SK-MEL-5 (cell line): ENCODE measurements around the gene ANKRD13A. TPM values are rescaled to one million over a fixed set of nuclear protein-coding genes. Genes with fewer than 3 reads are reported as not detected.

Source experiments
- DNase-seq: peaks from one replicate; pipeline ENCODE4 v3.0.0-alpha.2; 2016; ENCODE audit warnings: low read depth, low spot score
- in situ Hi-C: cut with HindIII; loops from 2 replicates; pipeline ENCODE4 v1.10.0; 2016; ENCODE audit warnings: low sequenced_read_pairs, high pct_unique_total_duplicates, low pct_unique_long_range_greater_than_20kb
- polyA plus RNA-seq, 2 experiments: library from polyadenylated mRNA; depleted of rRNA; stranded (reverse); fragments of >200 nt; gene quantifications; 2 replicates each; pipeline ENCODE4 v1.2.3, GENCODE V29; 2015
- total RNA-seq: library from RNA; depleted of rRNA; stranded (reverse); fragments of >200 nt; shearing (Covaris generic); gene quantifications from 2 replicates; pipeline ENCODE4 v1.2.3, GENCODE V29; 2014; rRNA removed

ANKRD13A gene
- total RNA-seq = 36.4 and 45.8 TPM in 2 replicates
- polyA plus RNA-seq (2015; cell fraction: cytosol; rRNA removed) = 39.3 and 55.3 TPM in 2 replicates
- polyA plus RNA-seq (2015; cell fraction: nucleus; rRNA removed) = 64.6 and 72.5 TPM in 2 replicates

GRCh38 chr12:109998904-109999648 is at the start of gene ANKRD13A:
TSS of gene ANKRD13A (plus strand) at chr12:109999430. CDS start at chr12:109999689, 259 bp downstream.
- DNase-seq = peak; percentile 94
- in situ Hi-C loops = no loop called here

DNA sequence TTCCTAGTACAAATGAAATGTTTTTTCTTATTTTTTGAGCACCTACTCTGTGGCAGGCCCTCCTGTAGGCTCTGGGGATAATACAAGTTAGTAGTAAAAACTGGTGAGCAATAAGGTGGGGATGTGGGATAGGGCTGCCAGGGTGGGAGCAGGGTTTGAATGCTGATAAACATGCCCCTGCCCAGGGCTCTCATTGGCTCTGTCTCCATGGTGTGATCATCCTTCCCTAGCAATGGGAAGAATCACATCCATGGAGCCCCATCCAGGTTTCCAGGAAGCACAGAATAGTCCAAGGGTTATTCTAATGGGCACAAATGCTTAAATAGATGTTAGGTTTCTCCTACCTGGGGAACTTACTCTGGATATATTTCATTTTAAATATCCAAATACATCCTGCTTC is 48.6 kb upstream of the ANKRD13A start:
- in situ Hi-C loops = no loop called here
- no peak for DNase-seq

GRCh38 chr12:109951136-109951535 is 48.1 kb upstream of the ANKRD13A start:
- DNase-seq = no peak
- in situ Hi-C loops = no loop called here

- DNase-seq = no peak
- in situ Hi-C loops = no loop called here
These were observed 47.5 kb upstream of the ANKRD13A start for GRCh38 chr12:109951751-109952150.

DNA sequence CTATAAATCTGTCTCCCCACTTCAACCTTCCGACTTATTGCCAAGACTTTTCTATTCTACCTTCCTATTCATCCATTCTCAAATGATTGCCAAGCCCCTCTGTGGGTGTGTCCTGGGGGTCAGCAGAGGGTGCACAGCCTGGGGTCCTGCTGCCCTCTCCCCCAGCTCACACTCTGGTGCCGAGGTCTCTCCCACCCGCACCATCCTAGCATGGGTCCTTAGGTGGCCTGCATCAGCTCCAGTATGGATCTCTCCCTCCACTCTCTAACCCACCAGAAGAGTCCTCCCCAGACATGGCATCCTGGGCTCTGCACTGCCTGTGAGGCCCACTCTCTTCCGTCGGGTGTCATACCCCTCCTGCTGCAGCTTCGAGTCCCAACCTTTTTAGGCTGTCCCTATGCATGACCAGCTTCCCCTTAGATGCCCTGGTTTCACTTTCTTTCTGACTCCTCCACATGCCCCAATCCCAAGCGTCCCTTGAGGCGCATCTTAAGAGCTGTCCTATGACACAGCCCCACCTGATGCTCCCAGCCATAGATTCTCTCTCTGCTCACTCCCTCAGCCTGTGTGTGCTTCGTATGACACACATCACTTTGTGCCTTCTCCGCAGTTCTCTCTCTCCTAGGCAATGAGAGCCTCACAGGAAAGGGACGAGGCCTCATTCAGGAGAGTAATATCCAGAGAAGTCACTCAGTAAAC is 46.9 kb upstream of the ANKRD13A start:
- in situ Hi-C loops = no loop called here
- DNase-seq = no peak

GRCh38 chr12:109952873-109953272 is 46.4 kb upstream of the ANKRD13A start:
- in situ Hi-C loops = no loop called here

DNA sequence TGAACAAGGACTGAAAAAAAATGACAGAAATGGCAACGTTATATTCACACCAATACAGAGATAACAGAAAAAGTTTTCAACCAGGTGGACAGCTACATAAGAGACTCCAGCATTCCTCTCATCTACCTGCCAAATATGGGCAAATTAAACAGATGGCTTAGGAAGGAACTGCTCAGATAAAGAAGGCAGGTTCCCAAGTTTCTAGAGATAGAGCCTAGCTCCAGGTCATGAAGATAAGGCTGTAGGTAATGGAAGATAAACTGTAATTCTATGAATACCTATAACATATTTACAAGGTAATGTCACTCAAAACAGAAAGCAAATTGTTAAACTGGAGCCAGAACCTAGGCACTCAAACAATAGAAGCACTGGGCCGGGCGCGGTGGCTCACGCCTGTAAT is 45.6 kb upstream of the ANKRD13A start:
- no peak for DNase-seq
- in situ Hi-C loops = no loop called here

More at GRCh38 chr12:109952873-109953272, 46.4 kb upstream of the ANKRD13A start:
- DNase-seq = no peak

- no peak for DNase-seq
- in situ Hi-C loops = no loop called here
These were observed 40.9 kb upstream of the ANKRD13A start for GRCh38 chr12:109958374-109958773.

DNA sequence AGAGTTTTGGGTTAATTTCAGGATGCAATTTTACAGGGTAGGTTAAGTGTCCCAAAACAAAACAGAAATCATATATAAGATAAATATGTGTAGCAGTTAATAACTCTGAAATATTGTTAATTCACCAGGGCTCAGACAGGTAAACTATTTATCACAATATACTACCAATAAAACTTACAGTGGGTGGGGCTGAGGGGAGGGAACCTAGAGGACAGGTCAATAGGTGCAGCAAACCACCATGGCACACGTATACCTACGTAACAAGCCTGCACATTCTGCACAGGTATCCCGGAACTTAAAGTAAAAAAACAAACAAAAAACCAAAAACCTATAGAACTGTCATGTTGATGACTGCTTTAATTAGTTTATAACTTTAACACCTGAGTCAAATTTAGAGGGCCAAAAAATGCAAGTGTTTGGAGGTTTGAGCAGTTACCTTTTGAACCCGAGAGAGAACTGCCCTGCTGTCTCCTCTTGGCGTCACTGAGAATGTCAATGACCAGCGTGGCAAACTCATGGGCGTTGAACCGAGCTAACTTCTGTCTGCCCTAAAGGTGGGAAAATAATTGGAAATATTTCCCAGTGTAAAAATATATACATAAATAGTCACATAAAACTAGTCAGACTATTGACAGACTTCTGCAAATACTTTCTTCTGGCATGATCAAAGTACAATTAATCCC is 39.7 kb upstream of the ANKRD13A start:
- no peak for DNase-seq
- in situ Hi-C loops = no loop called here

DNA sequence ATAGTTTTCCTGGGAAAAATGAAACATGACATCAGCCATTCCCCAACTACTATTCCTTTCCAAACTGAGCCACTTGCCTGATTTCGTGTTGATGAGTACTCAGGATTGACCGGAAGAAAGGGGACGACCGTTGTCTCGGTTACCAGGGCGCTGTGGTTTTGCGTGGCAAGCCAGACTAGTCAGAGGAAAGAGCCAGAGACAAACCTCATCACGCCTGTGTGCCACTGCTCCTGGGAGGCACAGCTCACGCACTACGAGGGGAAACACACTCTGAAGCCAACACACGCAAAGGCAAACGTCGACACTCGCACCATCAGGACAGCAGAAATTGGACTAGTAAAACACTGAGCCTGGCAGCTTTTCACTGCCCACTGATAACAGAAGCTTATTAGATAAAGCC is 38.0 kb upstream of the ANKRD13A start:
- DNase-seq = no peak
- in situ Hi-C loops = no loop called here

DNA sequence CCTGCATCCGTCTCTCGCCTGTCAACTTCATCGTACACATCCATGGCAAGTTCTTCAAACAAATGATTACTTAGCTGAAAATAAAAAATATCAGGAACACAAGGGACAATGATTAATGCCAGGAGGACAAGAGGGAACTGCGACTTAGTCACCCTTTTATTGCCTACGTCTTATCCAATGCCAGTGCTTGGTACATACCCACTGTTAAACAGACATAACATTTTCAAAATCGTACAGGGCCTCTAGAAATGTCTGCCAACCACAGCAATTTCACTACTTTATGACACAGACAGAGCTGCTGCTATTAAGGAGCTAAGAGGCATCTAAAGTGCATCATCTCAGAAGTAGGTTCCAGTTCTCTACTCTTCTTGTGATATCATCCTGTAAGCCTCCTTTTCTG is 37.6 kb upstream of the ANKRD13A start:
- DNase-seq = no peak
- in situ Hi-C loops = no loop called here

GRCh38 chr12:109962398-109962797 is 36.8 kb upstream of the ANKRD13A start:
- in situ Hi-C loops = no loop called here
- DNase-seq = peak; percentile 16

- no peak for DNase-seq
- in situ Hi-C loops = no loop called here
These were observed 35.9 kb upstream of the ANKRD13A start for GRCh38 chr12:109963330-109963729.

- in situ Hi-C loops = no loop called here
- no peak for DNase-seq
These were observed 35.3 kb upstream of the ANKRD13A start for GRCh38 chr12:109963743-109964429.

DNA sequence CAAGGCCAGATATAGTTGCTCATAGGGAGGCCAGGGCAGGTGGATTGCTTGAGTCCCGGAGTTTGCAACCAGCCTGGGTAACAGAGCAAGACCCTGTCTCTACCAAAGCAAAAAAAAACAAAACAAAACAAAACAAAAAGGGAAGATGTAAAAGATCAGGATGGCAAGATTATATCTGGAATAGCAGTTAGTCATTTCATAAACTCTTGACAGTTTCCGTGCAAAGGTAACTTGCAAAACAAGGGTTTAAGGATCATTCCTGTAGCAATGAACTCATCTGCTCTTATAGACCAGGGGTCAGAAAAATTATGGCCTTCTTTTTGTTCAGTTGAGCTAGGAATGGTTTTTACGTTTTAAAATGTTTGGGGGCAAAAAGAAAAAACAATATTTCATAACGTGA is 32.7 kb upstream of the ANKRD13A start:
- in situ Hi-C loops = no loop called here

DNA sequence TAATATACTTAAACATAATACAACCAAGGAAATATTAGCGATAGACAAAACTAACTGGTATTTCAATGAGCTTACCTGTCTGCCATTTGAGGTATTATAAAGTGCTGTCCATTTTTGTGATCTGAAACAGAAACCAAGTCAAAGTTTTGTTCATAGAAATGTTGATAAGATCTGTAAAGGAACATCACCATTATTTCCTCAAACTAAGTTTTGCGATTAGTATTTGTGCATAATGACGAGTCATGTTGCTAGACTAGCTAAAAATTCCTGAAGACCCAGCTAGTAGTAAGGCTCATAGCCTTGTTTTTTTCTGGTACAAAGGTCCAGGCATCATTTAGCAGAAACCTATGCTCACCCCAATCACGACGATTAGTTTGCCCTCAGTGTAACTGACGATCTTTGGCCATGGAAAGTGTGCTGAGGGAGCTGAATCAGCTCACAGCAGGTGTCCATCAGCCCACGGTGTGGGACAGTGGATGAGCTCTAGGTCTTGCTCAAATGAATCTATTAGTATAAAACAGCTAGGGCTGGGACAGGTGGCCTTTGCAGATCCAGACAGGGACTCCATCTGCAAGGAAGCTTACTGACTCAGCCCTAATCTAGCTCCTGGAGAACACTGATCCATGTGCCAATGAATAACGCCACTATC is 31.7 kb upstream of the ANKRD13A start:
- DNase-seq = no peak
- in situ Hi-C loops = no loop called here

More for the DNA sequence above, 32.7 kb upstream of the ANKRD13A start:
- DNase-seq = no peak

DNA sequence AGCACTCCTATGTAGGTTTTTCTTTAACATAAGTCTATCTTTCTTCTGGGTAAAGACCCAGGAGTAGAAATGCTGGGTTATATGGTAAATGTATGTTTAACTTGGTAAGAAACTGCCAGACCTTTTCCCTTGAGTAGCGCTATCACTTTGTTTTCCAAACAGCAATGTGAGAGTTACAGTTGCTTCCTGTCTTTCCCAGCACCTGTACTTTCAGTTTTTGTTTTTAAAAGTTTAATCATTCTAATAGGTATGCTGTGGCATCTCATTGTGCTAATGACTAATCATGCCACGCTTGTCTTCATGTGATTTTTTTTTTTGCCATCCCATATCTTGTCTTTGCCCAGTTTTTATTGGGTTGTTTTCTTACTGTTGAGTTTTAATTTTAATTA is 31.2 kb upstream of the ANKRD13A start:
- in situ Hi-C loops = no loop called here
- no peak for DNase-seq
